Glutamatergic neuron (in vitro differentiated cells): ENCODE data around the gene GLIS1. TPM values are rescaled to one million over a fixed set of nuclear protein-coding genes. Genes with fewer than 3 reads are reported as not detected.

ENCODE experiments used
- DNase-seq: peaks from one replicate; pipeline ENCODE4 v3.0.0; 2022
- H3K27ac Mint-ChIP-seq: one replicate; pipeline ENCODE4 v1.8.0; 2020; ENCODE audit warnings: mild to moderate bottlenecking, mixed read lengths, inconsistent platforms; ENCODE audit not compliant: unreplicated experiment
- H3K27me3 Mint-ChIP-seq: one replicate; pipeline ENCODE4 v1.8.0; 2020; ENCODE audit warnings: mild to moderate bottlenecking, moderate library complexity, mixed read lengths, inconsistent platforms; ENCODE audit not compliant: unreplicated experiment
- H3K36me3 Mint-ChIP-seq: one replicate; pipeline ENCODE4 v1.8.0; 2020; ENCODE audit warnings: mild to moderate bottlenecking, mixed read lengths, inconsistent platforms; ENCODE audit not compliant: unreplicated experiment
- H3K4me1 Mint-ChIP-seq: one replicate; pipeline ENCODE4 v1.8.0; 2020; ENCODE audit warnings: mild to moderate bottlenecking, low read depth, mixed read lengths, inconsistent platforms; ENCODE audit not compliant: unreplicated experiment
- H3K4me3 Mint-ChIP-seq: one replicate; pipeline ENCODE4 v1.8.0; 2020; ENCODE audit warnings: mild to moderate bottlenecking, mixed read lengths, inconsistent platforms; ENCODE audit not compliant: unreplicated experiment
- H3K9me3 Mint-ChIP-seq: one replicate; pipeline ENCODE4 v1.8.0; 2020; ENCODE audit warnings: mild to moderate bottlenecking, moderate library complexity, mixed read lengths, inconsistent platforms; ENCODE audit not compliant: unreplicated experiment
- CTCF ChIP-seq: fragments of 200-600 bp; sonication (generic); IDR thresholded peaks from one replicate; pipeline ENCODE4 v1.5.0; 2021; ENCODE audit not compliant: partially characterized antibody, unreplicated experiment
- total RNA-seq: library from RNA; stranded (reverse); fragmentation: NEBNext Ultra II Directional; extraction: Animal tissue kit (Norgen Biotek cat#: 25700); gene quantifications from one replicate; pipeline ENCODE4 v1.2.1, GENCODE V29; 2021; ENCODE audit not compliant: unreplicated experiment

The GLIS1 gene
- total RNA-seq, 1 donor from 2014 or later: 0.76 TPM

GRCh38 chr1:53682881-53683280, 56.1 kb downstream of the GLIS1 start:
- Mint-ChIP-seq H3K27me3 (peaks cover 22% of the 10 kb centered on the region), H3K4me1 (peaks cover 51% of the 10 kb centered on the region), H3K36me3 (no peaks in the 10 kb centered on the region), H3K27ac (no peak overlapping the region), H3K9me3 (peaks cover 18% of the 10 kb centered on the region), H3K4me3 (peak overlapping the region; percentile 6)
- no peak for TF ChIP-seq CTCF
- DNase-seq: no peak

GRCh38 chr1:53681977-53682685, 56.8 kb downstream of the GLIS1 start:
- H3K9me3 Mint-ChIP-seq: peaks cover 21% of the 10 kb centered on the region
- H3K27ac Mint-ChIP-seq: peak overlapping the region; percentile 64
- peak; percentile 59 for TF ChIP-seq CTCF
- peak overlapping the region; percentile 46 for H3K4me3 Mint-ChIP-seq
- peaks cover 24% of the 10 kb centered on the region for H3K27me3 Mint-ChIP-seq
- H3K36me3 Mint-ChIP-seq: no peaks in the 10 kb centered on the region
- peaks cover 51% of the 10 kb centered on the region for H3K4me1 Mint-ChIP-seq
- peak; percentile 67 for DNase-seq

GRCh38 chr1:53681351-53681976, 57.5 kb downstream of the GLIS1 start:
- H3K4me1 Mint-ChIP-seq: peaks cover 53% of the 10 kb centered on the region
- no peaks in the 10 kb centered on the region for H3K36me3 Mint-ChIP-seq
- no peak for DNase-seq
- no peak for TF ChIP-seq CTCF
- peak overlapping the region; percentile 64 for H3K27ac Mint-ChIP-seq
- H3K4me3 Mint-ChIP-seq: peak overlapping the region; percentile 46
- H3K27me3 Mint-ChIP-seq: peaks cover 22% of the 10 kb centered on the region
- H3K9me3 Mint-ChIP-seq: peaks cover 21% of the 10 kb centered on the region

- H3K4me1 Mint-ChIP-seq: peaks cover 48% of the 10 kb centered on the region
- H3K36me3 Mint-ChIP-seq: no peaks in the 10 kb centered on the region
- H3K4me3 Mint-ChIP-seq: no peak overlapping the region
- no peak for TF ChIP-seq CTCF
- peaks cover 16% of the 10 kb centered on the region for H3K27me3 Mint-ChIP-seq
- H3K27ac Mint-ChIP-seq: peak overlapping the region; percentile 17
- no peak for DNase-seq
- H3K9me3 Mint-ChIP-seq: peaks cover 20% of the 10 kb centered on the region
Measured at GRCh38 chr1:53680868-53681267, 58.1 kb downstream of the GLIS1 start.
